Measurements from ENCODE around the gene ADAMTS2. TPM values are rescaled to one million over a fixed set of nuclear protein-coding genes. Genes with fewer than 3 reads are reported as not detected.
A peak's percentile ranks its signal among the peaks of the same experiment; 100 is the strongest.

ADAMTS2 gene
- total and polyA plus RNA-seq, 8 donors, result 1.8 to 41.5 (median 11.6) TPM

DNA sequence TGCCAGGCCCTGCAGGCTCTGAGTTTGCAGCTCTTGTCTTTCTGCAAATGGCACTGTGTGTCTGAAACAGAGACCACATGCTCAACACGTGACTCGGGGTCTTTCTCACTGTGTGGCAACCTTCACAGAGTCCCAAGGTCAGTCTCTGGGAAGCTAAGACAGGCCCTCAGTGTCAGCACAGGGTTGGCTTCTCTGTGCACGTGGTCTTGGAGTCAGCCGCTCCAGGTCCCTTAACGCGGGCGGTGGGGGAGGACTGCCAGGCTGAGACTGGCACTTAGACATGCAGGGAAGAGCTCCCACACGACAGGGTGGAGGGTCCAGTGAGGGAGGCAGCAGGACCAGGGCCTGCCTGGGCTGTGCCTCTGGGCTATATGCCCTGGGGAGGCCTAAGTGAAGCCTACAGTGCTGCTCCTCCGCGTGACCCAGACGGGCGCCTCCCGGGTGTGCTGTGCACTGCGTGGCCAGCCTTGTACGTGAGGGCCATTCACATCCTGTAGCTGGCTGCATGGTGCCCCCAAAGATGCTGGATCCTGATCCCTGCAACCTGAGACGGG lies 76.8 kb downstream of the ADAMTS2 start:
- peaks cover 19 to 51% (median 38%) of the 10 kb centered on the region in 4 donors for H3K4me1 ChIP-seq
- peaks cover 0 to 21% (median 0%) of the 10 kb centered on the region in 3 donors for H3K27me3 ChIP-seq
- no peak overlapping the region for H3K4me3 ChIP-seq
- TF ChIP-seq POLR2AphosphoS5 (IDR thresholded peaks at IDR 0.05), result no peak
- TF ChIP-seq POLR2A (IDR thresholded peaks at IDR 0.05), result no peak
- no peak for TF ChIP-seq EP300 (IDR thresholded peaks at IDR 0.05)
- no peaks in the 10 kb centered on the region for H3K36me3 ChIP-seq
- no peaks in the 10 kb centered on the region for H3K9me3 ChIP-seq
- H3K27ac ChIP-seq, result peak overlapping the region in 1 of 5 donors; percentile 86
- intact Hi-C loops (cut with DNase I; ENCODE audit: low total_unique reads), result no loop called here
- WGBS, 5 donors, result 66 to 87% (median 82%) methylated on average over 3 to 16 of the region's 16 CpGs
- DNase-seq, result peak in 1 of 2 donors; percentile 23

DNA sequence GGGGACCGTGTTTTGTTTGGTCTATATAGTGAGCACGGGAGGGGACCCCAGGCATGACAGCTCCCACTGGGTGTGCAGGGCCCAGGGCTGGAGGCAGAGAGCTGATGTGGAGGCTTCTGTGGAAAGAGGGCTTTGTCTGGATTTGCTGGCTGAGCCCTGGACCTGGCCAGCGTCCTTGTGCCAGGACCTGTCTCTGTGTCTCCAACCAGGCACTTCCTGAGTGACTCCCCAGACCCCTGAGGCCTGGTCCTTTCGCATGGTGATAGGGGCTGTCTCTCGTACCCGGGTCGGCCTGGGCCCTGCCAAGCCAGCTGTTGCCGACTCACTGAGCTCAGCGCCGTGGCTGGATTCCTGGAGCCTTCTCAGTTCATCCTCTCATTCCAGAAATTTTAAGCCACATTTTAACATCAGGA lies 77.6 kb downstream of the ADAMTS2 start:
- intact Hi-C loops (cut with DNase I; ENCODE audit: low total_unique reads), result no loop called here
- TF ChIP-seq EP300 (IDR thresholded peaks at IDR 0.05), result no peak
- TF ChIP-seq, protein P1, sequence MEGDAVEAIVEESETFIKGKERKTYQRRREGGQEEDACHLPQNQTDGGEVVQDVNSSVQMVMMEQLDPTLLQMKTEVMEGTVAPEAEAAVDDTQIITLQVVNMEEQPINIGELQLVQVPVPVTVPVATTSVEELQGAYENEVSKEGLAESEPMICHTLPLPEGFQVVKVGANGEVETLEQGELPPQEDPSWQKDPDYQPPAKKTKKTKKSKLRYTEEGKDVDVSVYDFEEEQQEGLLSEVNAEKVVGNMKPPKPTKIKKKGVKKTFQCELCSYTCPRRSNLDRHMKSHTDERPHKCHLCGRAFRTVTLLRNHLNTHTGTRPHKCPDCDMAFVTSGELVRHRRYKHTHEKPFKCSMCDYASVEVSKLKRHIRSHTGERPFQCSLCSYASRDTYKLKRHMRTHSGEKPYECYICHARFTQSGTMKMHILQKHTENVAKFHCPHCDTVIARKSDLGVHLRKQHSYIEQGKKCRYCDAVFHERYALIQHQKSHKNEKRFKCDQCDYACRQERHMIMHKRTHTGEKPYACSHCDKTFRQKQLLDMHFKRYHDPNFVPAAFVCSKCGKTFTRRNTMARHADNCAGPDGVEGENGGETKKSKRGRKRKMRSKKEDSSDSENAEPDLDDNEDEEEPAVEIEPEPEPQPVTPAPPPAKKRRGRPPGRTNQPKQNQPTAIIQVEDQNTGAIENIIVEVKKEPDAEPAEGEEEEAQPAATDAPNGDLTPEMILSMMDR (IDR thresholded peaks at IDR 0.05), result no peak
- no peak for TF ChIP-seq POLR2A (IDR thresholded peaks at IDR 0.05)
- no peak for TF ChIP-seq POLR2AphosphoS5 (IDR thresholded peaks at IDR 0.05)
- Histone ChIP-seq H3K9me3 (no peaks in the 10 kb centered on the region), H3K27ac (peak overlapping the region in 1 of 5 donors; percentile 86), H3K4me3 (no peak overlapping the region), H3K27me3 (peaks cover 0 to 21% (median 0%) of the 10 kb centered on the region in 3 donors), H3K4me1 (peaks cover 19 to 48% (median 38%) of the 10 kb centered on the region in 4 donors), H3K36me3 (no peaks in the 10 kb centered on the region)
- WGBS, 5 donors, result 72 to 82% (median 77%) methylated on average over 2 to 10 of the region's 10 CpGs
- DNase-seq, result peak in 1 of 2 donors; percentile 23

DNA sequence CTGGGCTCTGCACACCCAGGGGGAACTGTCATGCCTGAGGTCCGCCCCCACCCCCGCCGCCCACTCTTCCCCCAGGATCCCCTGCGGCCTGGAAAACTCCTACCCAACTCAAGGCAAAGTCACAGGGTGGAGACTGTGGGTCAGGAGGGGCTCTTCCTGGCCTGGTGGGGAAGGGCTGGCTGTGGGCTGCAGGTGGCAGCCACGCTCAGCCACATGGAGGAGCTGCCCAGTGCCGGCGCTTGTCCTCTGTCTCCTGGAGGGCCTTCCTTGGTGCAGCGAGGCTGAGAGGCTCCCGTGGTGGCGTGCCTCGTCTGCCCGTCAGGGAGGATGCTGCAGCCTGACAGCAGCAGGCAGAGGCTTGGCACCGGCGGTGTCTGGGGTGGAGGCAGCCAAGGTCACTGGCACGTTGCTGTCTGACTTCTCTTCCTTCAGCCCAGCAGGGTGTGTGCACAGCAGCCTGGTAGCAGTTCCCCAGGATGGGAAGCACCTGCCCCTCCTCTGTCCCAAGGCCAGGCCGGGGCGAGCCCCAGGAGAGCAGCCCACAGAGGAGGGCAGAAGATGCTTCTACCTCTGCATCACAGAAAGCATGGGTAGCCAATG lies 78.1 kb downstream of the ADAMTS2 start:
- H3K4me1 ChIP-seq, result peaks cover 19 to 48% (median 38%) of the 10 kb centered on the region in 4 donors
- no peaks in the 10 kb centered on the region for H3K36me3 ChIP-seq
- peak overlapping the region in 2 of 5 donors; percentile 71 to 86 for H3K27ac ChIP-seq
- whole genome bisulfite sequencing, 5 donors, result 59 to 78% (median 71%) methylated on average over 5 to 17 of the region's 17 CpGs; no CpG with 5 or more reads in 1 of the 5 donors
- H3K4me3 ChIP-seq, result no peak overlapping the region
- intact Hi-C loops (cut with DNase I; ENCODE audit: low total_unique reads), result no loop called here
- no peaks in the 10 kb centered on the region for H3K9me3 ChIP-seq
- peaks cover 0 to 21% (median 0%) of the 10 kb centered on the region in 3 donors for H3K27me3 ChIP-seq
- peak in 1 of 2 donors; percentile 20 for DNase-seq
- no peak for TF ChIP-seq POLR2A (IDR thresholded peaks at IDR 0.05)
- TF ChIP-seq POLR2AphosphoS5 (IDR thresholded peaks at IDR 0.05), result no peak
- TF ChIP-seq, protein P1 (IDR thresholded peaks at IDR 0.05), result no peak
- TF ChIP-seq EP300 (IDR thresholded peaks at IDR 0.05), result no peak

DNA sequence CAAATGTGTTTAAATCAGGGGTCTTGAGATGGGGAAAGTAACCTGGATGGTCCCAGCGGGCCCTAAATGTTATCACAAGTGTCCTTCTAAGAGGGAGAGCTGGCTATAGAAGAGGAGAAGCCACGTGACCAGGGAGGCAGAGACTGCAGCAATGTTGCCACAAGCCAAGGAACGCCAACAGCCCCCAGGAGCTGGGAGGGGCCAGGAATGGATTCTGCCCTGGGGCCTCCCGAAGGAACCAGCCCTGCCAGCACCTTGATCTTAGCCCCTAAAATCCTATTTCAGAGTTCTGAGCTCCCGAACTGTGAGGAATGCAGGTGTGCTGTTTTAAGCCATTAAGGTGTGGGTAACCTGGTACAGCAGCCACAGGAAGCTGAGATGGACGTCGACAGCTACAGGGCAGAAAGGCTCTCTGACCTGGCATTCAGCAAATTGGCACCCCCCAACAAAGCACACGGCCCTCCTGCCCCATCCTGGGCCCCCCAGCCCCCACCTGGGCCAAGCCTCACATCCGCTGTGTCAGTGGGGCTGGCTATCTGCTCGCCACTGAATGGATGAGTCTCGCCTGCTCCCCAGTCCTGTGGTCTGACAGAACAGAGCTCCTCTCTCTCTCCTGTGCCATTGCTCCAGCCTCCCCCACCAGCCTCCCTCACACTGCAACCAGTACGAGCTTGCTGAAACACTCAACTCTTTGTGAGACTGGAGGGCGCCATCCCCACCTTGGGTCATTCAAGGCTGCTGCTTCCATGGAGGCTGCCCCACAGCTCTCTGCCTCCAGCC lies 78.8 kb downstream of the ADAMTS2 start:
- DNase-seq, result peak in 1 of 2 donors; percentile 20
- intact Hi-C loops (cut with DNase I; ENCODE audit: low total_unique reads), result no loop called here

More for the DNA sequence above, 78.8 kb downstream of the ADAMTS2 start:
- peaks cover 19 to 48% (median 38%) of the 10 kb centered on the region in 4 donors for H3K4me1 ChIP-seq
- no peaks in the 10 kb centered on the region for H3K36me3 ChIP-seq
- TF ChIP-seq EP300 (IDR thresholded peaks at IDR 0.05) (no peak), POLR2A (IDR thresholded peaks at IDR 0.05) (no peak), POLR2AphosphoS5 (IDR thresholded peaks at IDR 0.05) (no peak)
- TF ChIP-seq, protein P1 (IDR thresholded peaks at IDR 0.05), result no peak
- WGBS, 5 donors, result 68 to 76% (median 72%) methylated on average over 12 to 13 of the region's 13 CpGs
- H3K4me3 ChIP-seq, result no peak overlapping the region
- peaks cover 0 to 21% (median 0%) of the 10 kb centered on the region in 3 donors for H3K27me3 ChIP-seq
- H3K9me3 ChIP-seq, result no peaks in the 10 kb centered on the region
- H3K27ac ChIP-seq, result peak overlapping the region in 4 of 5 donors; percentile 71 to 86 (median 80)
